ENCODE results near the gene RAC3. TPM values are rescaled to one million over a fixed set of nuclear protein-coding genes. Genes with fewer than 3 reads are reported as not detected.

Gene RAC3
- total RNA-seq, 1 donor from 2014 or later: 75.0 TPM

- H3K27me3 Mint-ChIP-seq (ENCODE audit: low read depth): no peaks in the 10 kb centered on the region
- peak overlapping the region; percentile 12 for H3K27ac Mint-ChIP-seq (ENCODE audit: unreplicated experiment)
- DNase-seq (ENCODE audit: low read depth, low spot score): no peak
- H3K36me3 Mint-ChIP-seq (ENCODE audit: low read depth): peaks cover 5% of the 10 kb centered on the region
- no peaks in the 10 kb centered on the region for H3K4me1 Mint-ChIP-seq
- no peaks in the 10 kb centered on the region for H3K9me3 Mint-ChIP-seq
- peak overlapping the region; percentile 75 for H3K4me3 Mint-ChIP-seq
- no peak for TF ChIP-seq CTCF (conservative IDR thresholded peaks at IDR 0.05)
Measured at GRCh38 chr17:82047379-82047778, 15.9 kb downstream of the RAC3 start.

GRCh38 chr17:82047914-82048570 lies 16.6 kb downstream of the RAC3 start:
- no peak for TF ChIP-seq CTCF (conservative IDR thresholded peaks at IDR 0.05)
- Mint-ChIP-seq H3K36me3 (ENCODE audit: low read depth) (peaks cover 5% of the 10 kb centered on the region), H3K27me3 (ENCODE audit: low read depth) (no peaks in the 10 kb centered on the region), H3K9me3 (no peaks in the 10 kb centered on the region), H3K4me1 (no peaks in the 10 kb centered on the region), H3K27ac (ENCODE audit: unreplicated experiment) (no peak overlapping the region), H3K4me3 (peak overlapping the region; percentile 75)
- no peak for DNase-seq (ENCODE audit: low read depth, low spot score)

GRCh38 chr17:82048571-82048971 lies 17.1 kb downstream of the RAC3 start:
- DNase-seq (ENCODE audit: low read depth, low spot score): no peak
- H3K4me3 Mint-ChIP-seq: no peak overlapping the region
- no peaks in the 10 kb centered on the region for H3K9me3 Mint-ChIP-seq
- no peak overlapping the region for H3K27ac Mint-ChIP-seq (ENCODE audit: unreplicated experiment)
- H3K36me3 Mint-ChIP-seq (ENCODE audit: low read depth): peaks cover 5% of the 10 kb centered on the region
- no peaks in the 10 kb centered on the region for H3K4me1 Mint-ChIP-seq
- TF ChIP-seq CTCF (conservative IDR thresholded peaks at IDR 0.05): no peak
- H3K27me3 Mint-ChIP-seq (ENCODE audit: low read depth): no peaks in the 10 kb centered on the region

GRCh38 chr17:82049106-82049505 lies 17.6 kb downstream of the RAC3 start:
- no peak for TF ChIP-seq CTCF (conservative IDR thresholded peaks at IDR 0.05)
- no peaks in the 10 kb centered on the region for H3K4me1 Mint-ChIP-seq
- no peaks in the 10 kb centered on the region for H3K27me3 Mint-ChIP-seq (ENCODE audit: low read depth)
- H3K36me3 Mint-ChIP-seq (ENCODE audit: low read depth): peaks cover 5% of the 10 kb centered on the region
- no peaks in the 10 kb centered on the region for H3K9me3 Mint-ChIP-seq
- no peak for DNase-seq (ENCODE audit: low read depth, low spot score)
- H3K27ac Mint-ChIP-seq (ENCODE audit: unreplicated experiment): no peak overlapping the region
- peak overlapping the region; percentile 72 for H3K4me3 Mint-ChIP-seq

- no peak for TF ChIP-seq CTCF (conservative IDR thresholded peaks at IDR 0.05)
- H3K4me3 Mint-ChIP-seq: no peak overlapping the region
Measured at GRCh38 chr17:82049521-82049971, 18.1 kb downstream of the RAC3 start.

More at GRCh38 chr17:82049521-82049971, 18.1 kb downstream of the RAC3 start:
- Mint-ChIP-seq H3K4me1 (no peaks in the 10 kb centered on the region), H3K27ac (ENCODE audit: unreplicated experiment) (no peak overlapping the region), H3K9me3 (no peaks in the 10 kb centered on the region), H3K36me3 (ENCODE audit: low read depth) (peaks cover 5% of the 10 kb centered on the region), H3K27me3 (ENCODE audit: low read depth) (no peaks in the 10 kb centered on the region)
- DNase-seq (ENCODE audit: low read depth, low spot score): no peak
